K562 (cell line): ENCODE measurements around the gene STK11. TPM values are rescaled to one million over a fixed set of nuclear protein-coding genes. Genes with fewer than 3 reads are reported as not detected.
A peak's percentile ranks its signal among the peaks of the same experiment; 100 is the strongest.

Experiments
- ADNP ChIP-seq: fragments of 200-800 bp; sonication (Bioruptor generic); IDR thresholded peaks from 2 replicates; pipeline ENCODE4 v1.6.1; 2016; ENCODE audit warnings: missing genetic modification characterization, missing compliant biosample characterization
- ATF7 ChIP-seq: fragments of 450-650 bp; IDR thresholded peaks from 2 replicates; pipeline ENCODE4 v1.7.1; 2014; ENCODE audit warnings: mild to moderate bottlenecking, moderate library complexity
- CEBPG ChIP-seq, 3 experiments: fragments of 200-800 bp in 1 of 3; sonication (Bioruptor generic) in 1 of 3; sonication (generic) in 1 of 3; formaldehyde crosslinking in 1 of 3; IDR thresholded peaks in 2 of 3; conservative IDR thresholded peaks in 1 of 3; 2 replicates each; pipeline versions ENCODE4 v1.6.1 to v1.8.0; 2016 to 2022; ENCODE audit warnings: missing compliant biosample characterization in 2 of 3, missing genetic modification characterization in 2 of 3, mild to moderate bottlenecking in 1 of 3, missing genetic modification reagents in 1 of 3
- CXXC5 ChIP-seq: fragments of 250-450 bp; sonication (Bioruptor Pico); IDR thresholded peaks from 2 replicates; pipeline ENCODE4 v1.8.0; 2022; ENCODE audit warnings: inconsistent platforms, mild to moderate bottlenecking, moderate library complexity
- FOXA3 ChIP-seq, 2 experiments: fragments of 450-650 bp in 1 of 2; sonication (generic) in 1 of 2; formaldehyde crosslinking; IDR thresholded peaks in 1 of 2; conservative IDR thresholded peaks in 1 of 2; 2 replicates each; pipeline versions ENCODE4 v1.4.0 to v1.8.0; 2020 to 2022; ENCODE audit warnings: mild to moderate bottlenecking in 2 of 2, missing genetic modification reagents in 1 of 2
- FUS ChIP-seq: fragments of 200-400 bp; formaldehyde crosslinking; optimal IDR thresholded peaks from 2 replicates; pipeline ENCODE3; 2017; ENCODE audit warnings: low read depth, low read length
- RB1 ChIP-seq: fragments of 450-650 bp; IDR thresholded peaks from 2 replicates; pipeline ENCODE4 v1.6.1; 2017; ENCODE audit warnings: low read depth, mild to moderate bottlenecking
- SAFB ChIP-seq: fragments of 200-400 bp; formaldehyde crosslinking; IDR thresholded peaks from 2 replicates; pipeline ENCODE4 v1.6.1; 2017; ENCODE audit warnings: low read depth, low read length, borderline replicate concordance
- ZNF133 ChIP-seq: fragments of 250-450 bp; sonication (Bioruptor Pico); IDR thresholded peaks from 2 replicates; pipeline ENCODE4 v1.4.0; 2020; ENCODE audit warnings: mild to moderate bottlenecking
- polyA plus RNA-seq, 8 experiments: library from polyadenylated mRNA; depleted of rRNA in 4 of 8; stranded (reverse) in 5 of 8; unstranded in 3 of 8; fragments of >200 nt; fragmentation: Nextera tagmentation in 2 of 8; fragmentation: Illumina TruSeq in 1 of 8; extraction: Ambion mirVana in 2 of 8; extraction: Trizol in 1 of 8; gene quantifications; 2 replicates each; pipeline versions ENCODE4 v1.2.1 to v1.2.3, GENCODE V29; 2011 to 2014; ENCODE audit warnings: inconsistent platforms in 1 of 8, missing spikeins in 1 of 8
- total RNA-seq, 7 experiments: library from RNA; depleted of rRNA in 6 of 7; stranded (reverse); fragments of >200 nt in 6 of 7; fragmentation: Illumina TruSeq in 2 of 7; extraction: Trizol in 2 of 7; gene quantifications; 2 replicates each; pipeline versions ENCODE4 v1.2.1 to v1.2.3, GENCODE V29; 2011 to 2021; ENCODE audit warnings: low replicate concordance in 1 of 7
- TF ChIP-seq, protein P1 (sequence below): IDR thresholded peaks from 2 replicates; pipeline ENCODE4 v1.6.1; 2016; ENCODE audit warnings: missing genetic modification characterization, missing compliant biosample characterization
- TF ChIP-seq, protein P2 (sequence below): fragments of 200-800 bp; sonication (Bioruptor generic); IDR thresholded peaks from 2 replicates; pipeline ENCODE4 v1.6.1; 2017; ENCODE audit warnings: missing genetic modification characterization, missing compliant biosample characterization
- TF ChIP-seq, protein P3 (sequence below), 3 experiments: fragments of 200-800 bp in 1 of 3; fragments of 250-450 bp in 1 of 3; fragments of 450-650 bp in 1 of 3; sonication (Bioruptor Pico) in 1 of 3; sonication (Bioruptor generic) in 1 of 3; formaldehyde crosslinking in 1 of 3; IDR thresholded peaks; 2 replicates each; pipeline versions ENCODE4 v1.6.1 to v1.8.0; 2016 to 2022; ENCODE audit warnings: mild to moderate bottlenecking in 2 of 3, missing genetic modification characterization in 2 of 3, missing compliant biosample characterization in 1 of 3, moderate library complexity in 1 of 3
- TF ChIP-seq, protein P4 (sequence below): sonication (generic); formaldehyde crosslinking; IDR thresholded peaks from 2 replicates; pipeline ENCODE4 v1.8.0; 2022; ENCODE audit warnings: mild to moderate bottlenecking, missing genetic modification reagents, borderline replicate concordance
- TF ChIP-seq, protein P5 (sequence below): fragments of 450-650 bp; formaldehyde crosslinking; IDR thresholded peaks from 2 replicates; pipeline ENCODE4 v1.4.0; 2022; ENCODE audit warnings: missing genetic modification characterization

Gene STK11
- total and polyA plus RNA-seq, 9 of the 15 experiments (the other 6 are each of a cell fraction or from before 2014, with no cell fraction given), result 0.15 to 96.5 (median 31.7) TPM

DNA sequence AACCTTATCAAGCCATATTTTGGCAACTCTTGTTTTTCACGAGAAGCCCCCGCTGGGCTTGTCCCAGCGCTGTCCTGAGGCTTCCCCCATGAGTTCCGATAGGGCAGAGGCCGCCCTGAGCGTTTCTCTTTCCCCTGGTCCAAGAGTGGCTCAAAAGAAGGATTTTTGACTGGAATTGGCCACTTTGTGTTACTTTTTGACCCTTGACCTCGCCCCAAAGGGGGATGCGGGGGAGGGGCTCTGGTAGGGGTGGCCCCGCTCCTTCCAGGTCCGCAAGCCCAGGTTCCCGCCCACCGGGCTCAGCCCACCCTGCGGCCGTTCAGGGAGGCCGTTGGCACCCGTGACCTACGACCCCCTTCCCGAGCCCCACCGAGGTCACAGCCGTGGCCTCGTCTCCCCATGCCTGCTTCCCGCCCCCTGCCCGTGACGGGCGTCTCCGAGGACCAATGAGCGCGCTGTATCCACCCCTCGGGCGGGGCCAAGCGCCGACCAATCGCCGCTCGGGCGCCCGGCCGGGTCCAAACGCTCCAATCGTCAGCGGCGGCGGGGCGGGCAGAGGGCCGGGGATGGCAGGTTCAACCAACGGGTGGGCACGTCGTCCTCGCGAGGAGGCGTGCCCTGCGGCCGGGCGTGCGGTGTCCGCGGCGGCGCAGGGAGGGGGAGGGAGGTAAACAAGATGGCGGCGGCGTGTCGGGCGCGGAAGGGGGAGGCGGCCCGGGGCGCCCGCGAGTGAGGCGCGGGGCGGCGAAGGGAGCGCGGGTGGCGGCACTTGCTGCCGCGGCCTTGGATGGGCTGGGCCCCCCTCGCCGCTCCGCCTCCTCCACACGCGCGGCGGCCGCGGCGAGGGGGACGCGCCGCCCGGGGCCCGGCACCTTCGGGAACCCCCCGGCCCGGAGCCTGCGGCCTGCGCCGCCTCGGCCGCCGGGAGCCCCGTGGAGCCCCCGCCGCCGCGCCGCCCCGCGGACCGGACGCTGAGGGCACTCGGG, at the start of gene STK11 (continued):
- TF ChIP-seq FOXA3 (CRISPR knock-in tag; conservative IDR thresholded peaks at IDR 0.05 in 1 of 2, IDR thresholded peaks at IDR 0.05 in 1 of 2) (no peak), ADNP (no peak), FUS (no peak), CEBPG (CRISPR knock-in tag; IDR thresholded peaks at IDR 0.05) (no peak), CEBPG (tag; conservative IDR thresholded peaks at IDR 0.05 in 1 of 2, IDR thresholded peaks at IDR 0.05 in 1 of 2) (no peak), ATF7 (peak; percentile 63; the same call in 1 of the 2 replicates), ZNF133 (CRISPR knock-in tag) (no peak), RB1 (peak; percentile 58), CXXC5 (CRISPR knock-in tag) (peak; percentile 89), SAFB (no peak)
- TF ChIP-seq, protein P1, sequence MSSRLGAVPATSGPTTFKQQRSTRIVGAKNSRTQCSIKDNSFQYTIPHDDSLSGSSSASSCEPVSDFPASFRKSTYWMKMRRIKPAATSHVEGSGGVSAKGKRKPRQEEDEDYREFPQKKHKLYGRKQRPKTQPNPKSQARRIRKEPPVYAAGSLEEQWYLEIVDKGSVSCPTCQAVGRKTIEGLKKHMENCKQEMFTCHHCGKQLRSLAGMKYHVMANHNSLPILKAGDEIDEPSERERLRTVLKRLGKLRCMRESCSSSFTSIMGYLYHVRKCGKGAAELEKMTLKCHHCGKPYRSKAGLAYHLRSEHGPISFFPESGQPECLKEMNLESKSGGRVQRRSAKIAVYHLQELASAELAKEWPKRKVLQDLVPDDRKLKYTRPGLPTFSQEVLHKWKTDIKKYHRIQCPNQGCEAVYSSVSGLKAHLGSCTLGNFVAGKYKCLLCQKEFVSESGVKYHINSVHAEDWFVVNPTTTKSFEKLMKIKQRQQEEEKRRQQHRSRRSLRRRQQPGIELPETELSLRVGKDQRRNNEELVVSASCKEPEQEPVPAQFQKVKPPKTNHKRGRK (tag), result no peak
- TF ChIP-seq, protein P2, sequence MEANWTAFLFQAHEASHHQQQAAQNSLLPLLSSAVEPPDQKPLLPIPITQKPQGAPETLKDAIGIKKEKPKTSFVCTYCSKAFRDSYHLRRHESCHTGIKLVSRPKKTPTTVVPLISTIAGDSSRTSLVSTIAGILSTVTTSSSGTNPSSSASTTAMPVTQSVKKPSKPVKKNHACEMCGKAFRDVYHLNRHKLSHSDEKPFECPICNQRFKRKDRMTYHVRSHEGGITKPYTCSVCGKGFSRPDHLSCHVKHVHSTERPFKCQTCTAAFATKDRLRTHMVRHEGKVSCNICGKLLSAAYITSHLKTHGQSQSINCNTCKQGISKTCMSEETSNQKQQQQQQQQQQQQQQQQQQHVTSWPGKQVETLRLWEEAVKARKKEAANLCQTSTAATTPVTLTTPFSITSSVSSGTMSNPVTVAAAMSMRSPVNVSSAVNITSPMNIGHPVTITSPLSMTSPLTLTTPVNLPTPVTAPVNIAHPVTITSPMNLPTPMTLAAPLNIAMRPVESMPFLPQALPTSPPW (CRISPR knock-in tag), result peak; percentile 96
- TF ChIP-seq, protein P3, sequence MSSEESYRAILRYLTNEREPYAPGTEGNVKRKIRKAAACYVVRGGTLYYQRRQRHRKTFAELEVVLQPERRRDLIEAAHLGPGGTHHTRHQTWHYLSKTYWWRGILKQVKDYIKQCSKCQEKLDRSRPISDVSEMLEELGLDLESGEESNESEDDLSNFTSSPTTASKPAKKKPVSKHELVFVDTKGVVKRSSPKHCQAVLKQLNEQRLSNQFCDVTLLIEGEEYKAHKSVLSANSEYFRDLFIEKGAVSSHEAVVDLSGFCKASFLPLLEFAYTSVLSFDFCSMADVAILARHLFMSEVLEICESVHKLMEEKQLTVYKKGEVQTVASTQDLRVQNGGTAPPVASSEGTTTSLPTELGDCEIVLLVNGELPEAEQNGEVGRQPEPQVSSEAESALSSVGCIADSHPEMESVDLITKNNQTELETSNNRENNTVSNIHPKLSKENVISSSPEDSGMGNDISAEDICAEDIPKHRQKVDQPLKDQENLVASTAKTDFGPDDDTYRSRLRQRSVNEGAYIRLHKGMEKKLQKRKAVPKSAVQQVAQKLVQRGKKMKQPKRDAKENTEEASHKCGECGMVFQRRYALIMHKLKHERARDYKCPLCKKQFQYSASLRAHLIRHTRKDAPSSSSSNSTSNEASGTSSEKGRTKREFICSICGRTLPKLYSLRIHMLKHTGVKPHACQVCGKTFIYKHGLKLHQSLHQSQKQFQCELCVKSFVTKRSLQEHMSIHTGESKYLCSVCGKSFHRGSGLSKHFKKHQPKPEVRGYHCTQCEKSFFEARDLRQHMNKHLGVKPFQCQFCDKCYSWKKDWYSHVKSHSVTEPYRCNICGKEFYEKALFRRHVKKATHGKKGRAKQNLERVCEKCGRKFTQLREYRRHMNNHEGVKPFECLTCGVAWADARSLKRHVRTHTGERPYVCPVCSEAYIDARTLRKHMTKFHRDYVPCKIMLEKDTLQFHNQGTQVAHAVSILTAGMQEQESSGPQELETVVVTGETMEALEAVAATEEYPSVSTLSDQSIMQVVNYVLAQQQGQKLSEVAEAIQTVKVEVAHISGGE (CRISPR knock-in tag; IDR thresholded peaks at IDR 0.05), result no peak; a peak in 1 of 6 replicates
- TF ChIP-seq, protein P4, sequence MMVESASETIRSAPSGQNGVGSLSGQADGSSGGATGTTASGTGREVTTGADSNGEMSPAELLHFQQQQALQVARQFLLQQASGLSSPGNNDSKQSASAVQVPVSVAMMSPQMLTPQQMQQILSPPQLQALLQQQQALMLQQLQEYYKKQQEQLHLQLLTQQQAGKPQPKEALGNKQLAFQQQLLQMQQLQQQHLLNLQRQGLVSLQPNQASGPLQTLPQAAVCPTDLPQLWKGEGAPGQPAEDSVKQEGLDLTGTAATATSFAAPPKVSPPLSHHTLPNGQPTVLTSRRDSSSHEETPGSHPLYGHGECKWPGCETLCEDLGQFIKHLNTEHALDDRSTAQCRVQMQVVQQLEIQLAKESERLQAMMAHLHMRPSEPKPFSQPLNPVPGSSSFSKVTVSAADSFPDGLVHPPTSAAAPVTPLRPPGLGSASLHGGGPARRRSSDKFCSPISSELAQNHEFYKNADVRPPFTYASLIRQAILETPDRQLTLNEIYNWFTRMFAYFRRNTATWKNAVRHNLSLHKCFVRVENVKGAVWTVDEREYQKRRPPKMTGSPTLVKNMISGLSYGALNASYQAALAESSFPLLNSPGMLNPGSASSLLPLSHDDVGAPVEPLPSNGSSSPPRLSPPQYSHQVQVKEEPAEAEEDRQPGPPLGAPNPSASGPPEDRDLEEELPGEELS (CRISPR knock-in tag), result peak; percentile 99
- TF ChIP-seq, protein P5, sequence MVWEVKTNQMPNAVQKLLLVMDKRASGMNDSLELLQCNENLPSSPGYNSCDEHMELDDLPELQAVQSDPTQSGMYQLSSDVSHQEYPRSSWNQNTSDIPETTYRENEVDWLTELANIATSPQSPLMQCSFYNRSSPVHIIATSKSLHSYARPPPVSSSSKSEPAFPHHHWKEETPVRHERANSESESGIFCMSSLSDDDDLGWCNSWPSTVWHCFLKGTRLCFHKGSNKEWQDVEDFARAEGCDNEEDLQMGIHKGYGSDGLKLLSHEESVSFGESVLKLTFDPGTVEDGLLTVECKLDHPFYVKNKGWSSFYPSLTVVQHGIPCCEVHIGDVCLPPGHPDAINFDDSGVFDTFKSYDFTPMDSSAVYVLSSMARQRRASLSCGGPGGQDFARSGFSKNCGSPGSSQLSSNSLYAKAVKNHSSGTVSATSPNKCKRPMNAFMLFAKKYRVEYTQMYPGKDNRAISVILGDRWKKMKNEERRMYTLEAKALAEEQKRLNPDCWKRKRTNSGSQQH (CRISPR knock-in tag), result no peak
